ENCODE data around the gene SMURF2.
"Not testable (repeated sequence)": the region's sequence is repeated elsewhere in the genome, so short reads cannot be mapped to it uniquely, and the experiment has no call there.

Gene SMURF2

GRCh38 chr17:64591944-64592343, 70.2 kb downstream of the SMURF2 start:
- H3K4me1 ChIP-seq = no peaks in the 10 kb centered on the region
- DNase-seq = no peak
- no peak for TF ChIP-seq CTCF (IDR thresholded peaks at IDR 0.05; ENCODE audit: low read depth, low read length)

GRCh38 chr17:64585146-64585545, 77.0 kb downstream of the SMURF2 start:
- Histone ChIP-seq H3K4me1 (no peaks in the 10 kb centered on the region), H3K9me3 (no peaks in the 10 kb centered on the region), H3K27me3 (no peaks in the 10 kb centered on the region), H3K4me3 (ENCODE audit: low read depth, low read length) (no peak overlapping the region), H3K36me3 (peaks cover 3% of the 10 kb centered on the region; the same call in 1 of the 2 replicates)
- no peak for DNase-seq
- no peak for TF ChIP-seq CTCF (IDR thresholded peaks at IDR 0.05; ENCODE audit: low read depth, low read length)

More at GRCh38 chr17:64591944-64592343, 70.2 kb downstream of the SMURF2 start:
- peaks cover 3% of the 10 kb centered on the region for H3K36me3 ChIP-seq
- H3K4me3 ChIP-seq (ENCODE audit: low read depth, low read length) = no peak overlapping the region
- no peaks in the 10 kb centered on the region for H3K27me3 ChIP-seq
- H3K9me3 ChIP-seq = no peaks in the 10 kb centered on the region

- H3K36me3 ChIP-seq = peaks cover 3% of the 10 kb centered on the region; the same call in 1 of the 2 replicates
These were observed 79.1 kb downstream of the SMURF2 start for GRCh38 chr17:64583038-64583437.

GRCh38 chr17:64580384-64581315, 81.5 kb downstream of the SMURF2 start:
- no peak for TF ChIP-seq CTCF (IDR thresholded peaks at IDR 0.05; ENCODE audit: low read depth, low read length)
- no peak overlapping the region for H3K4me3 ChIP-seq (ENCODE audit: low read depth, low read length)
- DNase-seq = no peak
- no peaks in the 10 kb centered on the region for H3K9me3 ChIP-seq
- no peaks in the 10 kb centered on the region for H3K4me1 ChIP-seq
- H3K27me3 ChIP-seq = no peaks in the 10 kb centered on the region
- peaks cover 3% of the 10 kb centered on the region; the same call in 1 of the 2 replicates for H3K36me3 ChIP-seq

More at GRCh38 chr17:64583038-64583437, 79.1 kb downstream of the SMURF2 start:
- H3K27me3 ChIP-seq = no peaks in the 10 kb centered on the region
- no peaks in the 10 kb centered on the region for H3K9me3 ChIP-seq
- H3K4me3 ChIP-seq (ENCODE audit: low read depth, low read length) = no peak overlapping the region
- H3K4me1 ChIP-seq = no peaks in the 10 kb centered on the region
- no peak for TF ChIP-seq CTCF (IDR thresholded peaks at IDR 0.05; ENCODE audit: low read depth, low read length)
- no peak for DNase-seq

GRCh38 chr17:64579917-64580316, 82.2 kb downstream of the SMURF2 start:
- Histone ChIP-seq H3K36me3 (peaks cover 3% of the 10 kb centered on the region; the same call in 1 of the 2 replicates), H3K27me3 (no peaks in the 10 kb centered on the region), H3K4me1 (no peaks in the 10 kb centered on the region), H3K4me3 (ENCODE audit: low read depth, low read length) (no peak overlapping the region), H3K9me3 (no peaks in the 10 kb centered on the region)
- no peak for TF ChIP-seq CTCF (IDR thresholded peaks at IDR 0.05; ENCODE audit: low read depth, low read length)
- no peak for DNase-seq

- not testable (repeated sequence) for DNase-seq; H3K4me1 ChIP-seq; H3K27me3 ChIP-seq; H3K4me3 ChIP-seq (ENCODE audit: low read depth, low read length); H3K36me3 ChIP-seq; H3K9me3 ChIP-seq
These were observed 85.1 kb downstream of the SMURF2 start for GRCh38 chr17:64577025-64577424.
